Progenitor cell of endocrine pancreas (in vitro differentiated cells): Measurements from ENCODE around the gene FBXO47. TPM values are rescaled to one million over a fixed set of nuclear protein-coding genes. Genes with fewer than 3 reads are reported as not detected.
"Not testable (repeated sequence)": the region's sequence is repeated elsewhere in the genome, so short reads cannot be mapped to it uniquely, and the experiment has no call there.

Experiments
- DNase-seq: peaks from one replicate; pipeline ENCODE4 v3.0.0; 2021; ENCODE audit warnings: low spot score; ENCODE audit not compliant: unreplicated experiment
- H3K27ac Mint-ChIP-seq: 2 replicates; pipeline ENCODE4 v1.8.0; 2021; ENCODE audit warnings: mild to moderate bottlenecking, moderate library complexity, mixed read lengths
- H3K27me3 Mint-ChIP-seq: 2 replicates; pipeline ENCODE4 v1.8.0; 2021; ENCODE audit warnings: mixed read lengths
- H3K36me3 Mint-ChIP-seq: 2 replicates; pipeline ENCODE4 v1.8.0; 2022; ENCODE audit warnings: mixed read lengths; ENCODE audit not compliant: insufficient read depth
- H3K4me1 Mint-ChIP-seq: 2 replicates; pipeline ENCODE4 v1.8.0; 2021; ENCODE audit warnings: low read depth, mixed read lengths
- H3K4me3 Mint-ChIP-seq: 2 replicates; pipeline ENCODE4 v1.8.0; 2021; ENCODE audit warnings: low read depth, mild to moderate bottlenecking, moderate library complexity, mixed read lengths
- H3K9me3 Mint-ChIP-seq: 2 replicates; pipeline ENCODE4 v1.8.0; 2021; ENCODE audit warnings: low read depth, mixed read lengths
- CTCF ChIP-seq: fragments of 200-600 bp; sonication (generic); IDR thresholded peaks from one replicate; pipeline ENCODE4 v1.5.0; 2021; ENCODE audit warnings: antibody characterized with exemption, mild to moderate bottlenecking; ENCODE audit not compliant: unreplicated experiment
- total RNA-seq: library from RNA; stranded (reverse); gene quantifications from 2 replicates; pipeline ENCODE4 v1.2.1, GENCODE V29; 2021

The FBXO47 gene
- total RNA-seq, 1 donor from 2014 or later = not detected

DNA sequence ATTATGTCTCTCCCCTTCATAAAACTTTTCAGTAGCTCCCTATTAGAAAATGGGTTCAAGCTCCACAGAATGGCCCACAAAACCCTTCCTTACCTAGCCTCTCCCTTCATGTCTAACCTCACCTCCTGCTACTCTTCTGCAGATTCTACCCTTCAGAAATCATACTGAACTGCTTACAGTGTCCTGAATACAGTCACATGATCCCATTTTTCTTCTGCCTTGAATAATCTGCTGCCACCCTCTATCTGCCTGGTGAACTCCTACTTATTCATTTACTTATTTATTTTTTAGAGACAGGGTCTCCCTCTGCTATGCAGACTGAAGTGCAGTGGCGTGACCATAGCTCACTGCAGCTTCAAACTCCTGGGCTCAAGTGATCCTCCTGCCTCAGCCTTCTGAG lies 26.8 kb downstream of the FBXO47 start:
- H3K27ac Mint-ChIP-seq = no peak overlapping the region
- no peaks in the 10 kb centered on the region for H3K9me3 Mint-ChIP-seq
- H3K4me3 Mint-ChIP-seq = no peak overlapping the region

DNA sequence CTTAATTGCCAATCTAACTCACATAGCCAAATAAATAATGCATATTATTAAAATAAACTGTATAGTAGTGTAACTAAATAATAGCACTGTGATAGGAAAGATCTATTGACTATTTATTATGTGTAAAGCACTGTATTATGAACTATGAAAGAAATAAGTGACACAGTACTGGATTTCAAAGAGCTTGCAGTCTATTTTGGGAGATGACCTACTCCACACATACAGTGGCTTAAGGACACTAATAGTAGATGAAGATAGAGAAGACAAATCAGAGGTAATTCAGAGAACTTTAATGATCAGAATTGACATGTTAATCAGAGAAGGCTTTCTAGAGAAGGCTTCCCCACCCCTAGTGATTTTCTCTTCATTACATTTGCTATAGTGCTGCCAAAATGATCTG lies 27.2 kb downstream of the FBXO47 start:
- no peak overlapping the region for H3K4me3 Mint-ChIP-seq
- DNase-seq = no peak
- no peaks in the 10 kb centered on the region for H3K4me1 Mint-ChIP-seq
- H3K27me3 Mint-ChIP-seq = peaks cover 2% of the 10 kb centered on the region
- H3K27ac Mint-ChIP-seq = no peak overlapping the region
- no peak for TF ChIP-seq CTCF
- no peaks in the 10 kb centered on the region for H3K36me3 Mint-ChIP-seq
- H3K9me3 Mint-ChIP-seq = no peaks in the 10 kb centered on the region

More for the DNA sequence above, 26.8 kb downstream of the FBXO47 start:
- no peak for DNase-seq
- peaks cover 2% of the 10 kb centered on the region for H3K27me3 Mint-ChIP-seq
- no peaks in the 10 kb centered on the region for H3K4me1 Mint-ChIP-seq
- H3K36me3 Mint-ChIP-seq = no peaks in the 10 kb centered on the region
- no peak for TF ChIP-seq CTCF

- not testable (repeated sequence) for H3K27me3 Mint-ChIP-seq, H3K36me3 Mint-ChIP-seq, H3K4me1 Mint-ChIP-seq, DNase-seq, H3K27ac Mint-ChIP-seq, H3K4me3 Mint-ChIP-seq, H3K9me3 Mint-ChIP-seq
Observed at GRCh38 chr17:38933962-38934361, 33.2 kb downstream of the FBXO47 start.

DNA sequence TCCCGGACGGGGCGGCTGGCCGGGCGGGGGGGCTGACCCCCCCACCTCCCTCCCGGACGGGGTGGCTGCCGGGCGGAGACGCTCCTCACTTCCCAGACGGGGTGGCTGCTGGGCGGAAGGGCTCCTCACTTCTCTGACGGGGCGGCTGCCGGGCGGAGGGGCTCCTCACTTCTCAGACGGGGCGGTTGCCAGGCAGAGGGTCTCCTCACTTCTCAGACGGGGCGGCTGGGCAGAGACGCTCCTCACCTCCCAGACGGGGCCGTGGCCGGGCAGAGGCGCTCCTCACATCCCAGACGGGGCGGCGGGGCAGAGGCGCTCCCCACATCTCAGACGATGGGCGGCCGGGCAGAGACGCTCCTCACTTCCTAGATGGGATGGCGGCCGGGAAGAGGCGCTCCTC lies 36.4 kb downstream of the FBXO47 start:
- not testable (repeated sequence) for H3K9me3 Mint-ChIP-seq, DNase-seq, H3K27ac Mint-ChIP-seq

DNA sequence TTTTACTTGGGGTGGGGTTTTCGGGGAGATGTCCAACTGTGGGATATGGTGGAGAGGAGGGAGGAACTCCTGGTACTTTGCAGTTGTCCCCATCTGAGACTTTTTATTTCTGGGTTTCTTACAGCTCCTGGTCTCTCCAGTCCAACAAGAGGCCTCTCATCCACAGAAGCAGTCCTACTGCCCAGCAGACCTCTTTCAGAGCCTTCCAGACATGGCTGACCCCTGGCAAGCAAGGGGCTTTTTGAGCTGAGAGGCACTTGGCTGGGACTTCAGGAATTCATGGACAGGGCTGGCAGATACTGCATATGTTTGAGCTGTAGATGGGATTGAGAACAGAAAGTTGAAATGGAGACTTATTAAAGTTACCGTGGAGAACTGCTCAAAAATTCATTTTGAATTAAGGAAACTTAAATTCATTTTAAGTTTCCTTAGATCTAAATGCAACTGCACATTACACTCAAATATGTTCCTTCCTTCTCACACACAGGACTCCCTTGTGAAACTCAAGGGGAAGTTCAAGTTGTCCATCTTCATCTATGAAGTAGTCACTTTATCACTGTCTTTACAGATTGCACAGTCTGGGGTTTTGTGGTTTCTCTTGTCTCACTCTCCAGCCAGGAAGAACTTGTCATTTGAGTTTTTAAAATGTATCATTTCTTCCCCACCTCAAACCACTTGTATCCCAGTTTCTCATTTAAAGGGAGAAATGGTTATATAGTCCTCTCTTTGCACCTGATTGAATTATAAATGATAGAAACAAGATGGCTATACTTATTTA lies 40.7 kb downstream of the FBXO47 start:
- no peak for TF ChIP-seq CTCF
- peaks cover 1% of the 10 kb centered on the region for H3K36me3 Mint-ChIP-seq
- peaks cover 3% of the 10 kb centered on the region for H3K9me3 Mint-ChIP-seq
- H3K27ac Mint-ChIP-seq = no peak overlapping the region
- H3K27me3 Mint-ChIP-seq = no peaks in the 10 kb centered on the region
- no peak overlapping the region for H3K4me3 Mint-ChIP-seq
- no peak for DNase-seq
- peaks cover 11% of the 10 kb centered on the region for H3K4me1 Mint-ChIP-seq

More for the DNA sequence above, 36.4 kb downstream of the FBXO47 start:
- not testable (repeated sequence) for H3K4me1 Mint-ChIP-seq, H3K27me3 Mint-ChIP-seq, H3K4me3 Mint-ChIP-seq, H3K36me3 Mint-ChIP-seq

DNA sequence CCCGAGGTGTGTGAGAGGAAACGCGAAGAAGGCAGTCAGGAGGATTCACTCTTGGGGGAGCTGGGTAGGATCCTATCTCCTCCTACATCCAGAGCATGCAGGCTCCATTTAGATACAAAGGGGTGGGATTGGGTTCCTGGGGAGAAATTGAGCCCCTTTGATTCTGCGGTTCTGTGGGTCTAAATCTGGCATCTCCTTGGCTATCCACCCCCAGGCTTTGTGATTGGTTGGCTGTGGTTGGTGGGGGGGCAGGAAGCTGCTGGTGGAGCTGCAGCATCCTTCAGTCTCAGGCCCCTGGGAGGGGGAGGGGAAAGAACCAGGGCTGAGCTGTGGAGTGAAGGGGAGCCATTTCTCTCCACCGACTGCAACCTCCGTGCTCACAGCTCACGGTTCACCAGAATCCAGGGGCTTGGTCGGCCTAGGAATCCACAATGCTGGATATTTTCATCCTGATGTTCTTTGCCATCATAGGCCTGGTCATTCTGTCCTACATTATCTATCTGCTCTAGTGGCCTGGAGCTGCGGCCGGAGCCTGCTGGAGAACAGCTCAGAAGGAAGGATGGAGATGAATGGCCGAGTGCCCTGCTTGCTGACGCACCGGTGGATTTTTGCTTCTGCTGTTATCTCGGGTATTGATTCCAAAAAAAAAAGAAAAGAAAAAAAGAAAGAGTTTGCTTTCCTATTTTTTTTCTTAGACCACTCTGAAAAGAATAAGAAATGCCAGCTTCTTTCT lies 41.8 kb downstream of the FBXO47 start, which contains the start of gene LASP1NB:
LASP1NB (plus strand) TSS at position 352 of the 733 bp plus-strand sequence.
- H3K4me3 Mint-ChIP-seq = peak within 1 kb of the TSS; percentile 51
- peaks cover 11% of the 10 kb centered on the region for H3K4me1 Mint-ChIP-seq
- peak within 1 kb of the TSS; percentile 81 for H3K27ac Mint-ChIP-seq
- no peak for DNase-seq
- no peak for TF ChIP-seq CTCF
- H3K27me3 Mint-ChIP-seq = no peaks in the 10 kb centered on the region
- no peaks in the 10 kb centered on the region for H3K36me3 Mint-ChIP-seq
- no peaks in the 10 kb centered on the region for H3K9me3 Mint-ChIP-seq
